Smooth muscle cell (in vitro differentiated cells): ENCODE measurements around the gene ABLIM1. TPM values are rescaled to one million over a fixed set of nuclear protein-coding genes. Genes with fewer than 3 reads are reported as not detected.

Experiments
- DNase-seq: peaks from one replicate; lab custom pipeline; 2025; ENCODE audit not compliant: unreplicated experiment; lab: John Stamatoyannopoulos, UW
- H2AFZ ChIP-seq: fragments of 200-600 bp; sonication (generic); 2 replicates; pipeline ENCODE4 v1.6.0; 2016; ENCODE audit warnings: antibody characterized with exemption, low read depth, mild to moderate bottlenecking
- H3F3A ChIP-seq: fragments of 200-600 bp; sonication (generic); 2 replicates; pipeline ENCODE4 v1.6.0; 2017; ENCODE audit warnings: antibody characterized with exemption, low read depth
- H3K27ac ChIP-seq: fragments of 200-600 bp; sonication (generic); 2 replicates; pipeline ENCODE4 v1.5.1; 2016; ENCODE audit warnings: low read depth, mild to moderate bottlenecking
- H3K27me3 ChIP-seq: fragments of 200-600 bp; sonication (generic); 2 replicates; pipeline ENCODE4 v1.6.1; 2016; ENCODE audit warnings: low read depth, mild to moderate bottlenecking
- H3K36me3 ChIP-seq: fragments of 200-600 bp; sonication (generic); 2 replicates; pipeline ENCODE4 v1.5.1; 2016; ENCODE audit warnings: low read depth
- H3K4me1 ChIP-seq: fragments of 200-600 bp; sonication (generic); 2 replicates; pipeline ENCODE4 v1.5.1; 2016; ENCODE audit warnings: low read depth
- H3K4me2 ChIP-seq: fragments of 200-600 bp; sonication (generic); 2 replicates; pipeline ENCODE4 v1.6.0; 2016; ENCODE audit warnings: mild to moderate bottlenecking
- H3K4me3 ChIP-seq: fragments of 200-600 bp; sonication (generic); 2 replicates; pipeline ENCODE4 v1.5.1; 2016; ENCODE audit warnings: mild to moderate bottlenecking
- H3K79me2 ChIP-seq: fragments of 200-600 bp; sonication (generic); 2 replicates; pipeline ENCODE4 v1.6.0; 2016; ENCODE audit warnings: low read depth, mild to moderate bottlenecking
- H3K9ac ChIP-seq: fragments of 200-600 bp; sonication (generic); 2 replicates; pipeline ENCODE4 v1.6.0; 2016; ENCODE audit warnings: low read depth
- H3K9me3 ChIP-seq: fragments of 200-600 bp; sonication (generic); replicated peaks from 2 replicates; pipeline ENCODE4 v1.5.1; 2016; ENCODE audit warnings: low read depth
- H4K20me1 ChIP-seq: fragments of 200-600 bp; sonication (generic); 2 replicates; pipeline ENCODE4 v1.6.0; 2016; ENCODE audit warnings: low read depth
- CTCF ChIP-seq: fragments of 200-600 bp; sonication (generic); IDR thresholded peaks from 2 replicates; pipeline ENCODE4 v1.5.1; 2017; ENCODE audit warnings: borderline replicate concordance, mild to moderate bottlenecking, antibody characterized with exemption; ENCODE audit not compliant: insufficient read depth, poor library complexity, severe bottlenecking
- WGBS: methylation state at CpG from one replicate; pipeline ENCODE4 v1.1.7; 2016; ENCODE audit warnings: low lambda C conversion rate; 5-methylcytosine and 5-hydroxymethylcytosine counted together
- polyA plus RNA-seq: library from polyadenylated mRNA; unstranded; fragments of >200 nt; fragmentation: Nextera tagmentation; extraction: Ambion mirVana; gene quantifications from 2 replicates; pipeline ENCODE4 v1.2.1, GENCODE V29; 2016
- total RNA-seq: library from RNA; depleted of rRNA; stranded (reverse); fragments of >200 nt; gene quantifications from 2 replicates; pipeline ENCODE4 v1.2.3, GENCODE V29; 2014

The ABLIM1 gene
- total and polyA plus RNA-seq, 2 experiments from 2014 or later, result 1.6 to 17.6 TPM

- Histone ChIP-seq H2AFZ (no peak overlapping the region), H3K27ac (no peak overlapping the region), H3K4me2 (no peak overlapping the region), H3K79me2 (no peaks in the 10 kb centered on the region), H3K36me3 (no peaks in the 10 kb centered on the region), H3F3A (peaks cover 3% of the 10 kb centered on the region), H3K9ac (no peak overlapping the region), H4K20me1 (no peaks in the 10 kb centered on the region), H3K4me1 (peaks cover 28% of the 10 kb centered on the region), H3K4me3 (no peak overlapping the region), H3K9me3 (no peaks in the 10 kb centered on the region), H3K27me3 (no peaks in the 10 kb centered on the region)
- TF ChIP-seq CTCF, result no peak
- no peak for DNase-seq
- 46% methylated on average over 4 of the region's 4 CpGs for WGBS
These were observed 24.5 kb upstream of the ABLIM1 start for GRCh38 chr10:114682532-114682931.

GRCh38 chr10:114682121-114682520 lies 24.0 kb upstream of the ABLIM1 start:
- Histone ChIP-seq H3K4me3 (no peak overlapping the region), H3K36me3 (no peaks in the 10 kb centered on the region), H3K79me2 (no peaks in the 10 kb centered on the region), H3K9ac (no peak overlapping the region), H3K27ac (no peak overlapping the region), H3K4me2 (no peak overlapping the region), H3K4me1 (peaks cover 28% of the 10 kb centered on the region), H3K27me3 (no peaks in the 10 kb centered on the region), H3F3A (peaks cover 3% of the 10 kb centered on the region), H2AFZ (no peak overlapping the region), H3K9me3 (no peaks in the 10 kb centered on the region), H4K20me1 (no peaks in the 10 kb centered on the region)
- WGBS, result 79% methylated on average over 3 of the region's 3 CpGs
- no peak for TF ChIP-seq CTCF
- no peak for DNase-seq

GRCh38 chr10:114681542-114681941 lies 23.5 kb upstream of the ABLIM1 start:
- no peak overlapping the region for H2AFZ ChIP-seq
- no peaks in the 10 kb centered on the region for H3K79me2 ChIP-seq
- peaks cover 28% of the 10 kb centered on the region for H3K4me1 ChIP-seq
- 65% methylated on average over 5 of the region's 5 CpGs for WGBS
- H3K4me3 ChIP-seq, result no peak overlapping the region
- H3K9me3 ChIP-seq, result no peaks in the 10 kb centered on the region
- no peaks in the 10 kb centered on the region for H4K20me1 ChIP-seq
- TF ChIP-seq CTCF, result no peak
- no peak overlapping the region for H3K4me2 ChIP-seq
- DNase-seq, result no peak
- no peak overlapping the region for H3K9ac ChIP-seq
- H3F3A ChIP-seq, result peaks cover 3% of the 10 kb centered on the region
- no peak overlapping the region for H3K27ac ChIP-seq
- no peaks in the 10 kb centered on the region for H3K36me3 ChIP-seq
- no peaks in the 10 kb centered on the region for H3K27me3 ChIP-seq

- H3K4me3 ChIP-seq, result no peak overlapping the region
- no peak for TF ChIP-seq CTCF
- H3K27ac ChIP-seq, result no peak overlapping the region
- no peaks in the 10 kb centered on the region for H4K20me1 ChIP-seq
- H3K9ac ChIP-seq, result no peak overlapping the region
- H2AFZ ChIP-seq, result no peak overlapping the region
- H3K79me2 ChIP-seq, result no peaks in the 10 kb centered on the region
- H3K4me1 ChIP-seq, result peaks cover 28% of the 10 kb centered on the region
- no peaks in the 10 kb centered on the region for H3K9me3 ChIP-seq
- H3F3A ChIP-seq, result peaks cover 3% of the 10 kb centered on the region
- DNase-seq, result no peak
- 85% methylated on average over 3 of the region's 3 CpGs for WGBS
- no peaks in the 10 kb centered on the region for H3K36me3 ChIP-seq
- H3K4me2 ChIP-seq, result no peak overlapping the region
- no peaks in the 10 kb centered on the region for H3K27me3 ChIP-seq
These were observed 22.6 kb upstream of the ABLIM1 start for GRCh38 chr10:114680543-114681117.
